ENCODE data around the gene IDH1. TPM values are rescaled to one million over a fixed set of nuclear protein-coding genes. Genes with fewer than 3 reads are reported as not detected.

Gene IDH1
- total and polyA plus RNA-seq, 2 of the 8 experiments (the other 6 are each of a cell fraction or from before 2014, with no cell fraction given) = 174 to 398 TPM

GRCh38 chr2:208186893-208187292, 68.0 kb downstream of the IDH1 start:
- FAIRE-seq = no peak

More at GRCh38 chr2:208186893-208187292, 68.0 kb downstream of the IDH1 start:
- H2BK12ac ChIP-seq (ENCODE audit: low read depth, low read length) = no peak overlapping the region
- no peak overlapping the region for H2AK5ac ChIP-seq (ENCODE audit: low read depth, low read length)
- H3K14ac ChIP-seq (ENCODE audit: insufficient read length) = no peak overlapping the region
- no peak overlapping the region for H3K18ac ChIP-seq (ENCODE audit: extremely low read depth, low read length)
- TF ChIP-seq POLR2AphosphoS5 (IDR thresholded peaks at IDR 0.05; ENCODE audit: low read depth, low read length) = no peak
- TF ChIP-seq SP1 (IDR thresholded peaks at IDR 0.05; ENCODE audit: low read depth, low read length) = peak; percentile 85; the same call in 1 of the 2 replicates
- DNase-seq (ENCODE audit: low read depth in 1 of 2, low spot score in 2 of 2) = no peak
- H3K36me3 ChIP-seq (ENCODE audit: control insufficient read depth in 2 of 4, insufficient read depth in 4 of 4, low read length in 3 of 4) = no peaks in the 10 kb centered on the region
- H3K27ac ChIP-seq (ENCODE audit: low read depth, low read length) = no peak overlapping the region
- no peaks in the 10 kb centered on the region for H3K79me2 ChIP-seq (ENCODE audit: control insufficient read depth in 1 of 2, insufficient read depth in 2 of 2, low read length in 2 of 2)
- no peak overlapping the region for H4K8ac ChIP-seq (ENCODE audit: extremely low read depth, insufficient read depth, low read length)
- H2BK15ac ChIP-seq (ENCODE audit: low read length) = no peak overlapping the region
- H3K4ac ChIP-seq (replicated peaks; ENCODE audit: insufficient read length, low read depth, low read length) = no peak overlapping the region
- WGBS, 2 experiments (ENCODE audit: extremely low coverage in 1 of 2, insufficient coverage in 1 of 2, insufficient read length in 1 of 2, insufficient replicate concordance in 2 of 2, low coverage in 1 of 2, low lambda C conversion rate in 2 of 2, missing lambda C conversion rate in 1 of 2) = 76% methylated on average over 2 of the region's 2 CpGs; no CpG with 5 or more reads in 1 of the 2 experiments
- ChIA-PET POLR2A (ENCODE audit: partially characterized antibody) (interaction anchor here (0.6 to 0.9 kb wide), 2 partner anchors 62 to 68 kb away, joined by 3 to 4 read pairs; partner anchors contain the start of gene IDH1), CTCF (ENCODE audit: partially characterized antibody) (interaction anchor here (1.6 to 5.9 kb wide), 2 partner anchors 12 to 85 kb away, joined by 4 to 43 read pairs; no protein-coding TSS in a partner anchor)
- H3K79me1 ChIP-seq (ENCODE audit: low read depth, low read length) = no peaks in the 10 kb centered on the region
- no peak overlapping the region for H4K91ac ChIP-seq (replicated peaks; ENCODE audit: insufficient read length, low read length)
- H2BK5ac ChIP-seq (ENCODE audit: low read depth, low read length) = no peak overlapping the region
- H3K9ac ChIP-seq (replicated peaks in 1 of 4; ENCODE audit: extremely low read depth in 1 of 4, low read depth in 3 of 4, low read length in 3 of 4) = no peak overlapping the region
- H3K9me3 ChIP-seq (ENCODE audit: insufficient read depth in 2 of 2, low read depth in 1 of 2, low read length in 1 of 2) = no peaks in the 10 kb centered on the region
- no peak overlapping the region for H4K5ac ChIP-seq (ENCODE audit: insufficient read length, low read depth, low read length)
- no peaks in the 10 kb centered on the region for H3K27me3 ChIP-seq (replicated peaks in 1 of 4; ENCODE audit: control insufficient read depth in 3 of 4, extremely low read depth in 1 of 4, insufficient read depth in 3 of 4, low read length in 3 of 4)
- peaks cover 3 to 14% (median 11%) of the 10 kb centered on the region in 4 experiments; a peak in 6 of 7 replicates for H3K4me1 ChIP-seq (replicated peaks in 1 of 4; ENCODE audit: control insufficient read depth in 3 of 4, insufficient read depth in 4 of 4, low read length in 3 of 4)
- H3K56ac ChIP-seq (replicated peaks; ENCODE audit: insufficient read length, low read depth, low read length) = no peak overlapping the region
- no peak overlapping the region for H3K4me2 ChIP-seq (ENCODE audit: insufficient read depth in 1 of 2, low read depth in 2 of 2, low read length in 2 of 2)
- H3K23ac ChIP-seq (ENCODE audit: insufficient read length) = no peak overlapping the region
- no peak overlapping the region for H2BK20ac ChIP-seq (ENCODE audit: low read length)
- no peak overlapping the region for H3K4me3 ChIP-seq (ENCODE audit: extremely low read depth in 1 of 4, insufficient read depth in 2 of 4, low read depth in 3 of 4, low read length in 4 of 4)
- no peaks in the 10 kb centered on the region; the same call in 1 of the 2 replicates for H3K23me2 ChIP-seq (ENCODE audit: low read depth, low read length)
- H2BK120ac ChIP-seq (replicated peaks; ENCODE audit: low read depth, low read length) = no peak overlapping the region
- H2AFZ ChIP-seq (ENCODE audit: low read length) = no peak overlapping the region
- H4K20me1 ChIP-seq (replicated peaks in 1 of 2; ENCODE audit: control insufficient read depth in 1 of 2, insufficient read depth in 2 of 2, low read length in 2 of 2) = no peaks in the 10 kb centered on the region

All from H1 (cell line).